GM19372 (cell line): ENCODE results near the gene ABRAXAS1.

ENCODE experiments used
- ATAC-seq: cut with Tn5 transposase; IDR thresholded peaks from one replicate; pipeline ENCODE4 v1.9.1; 2021; ENCODE audit warnings: mild to moderate bottlenecking, low read depth, moderate library complexity; ENCODE audit not compliant: unreplicated experiment

ABRAXAS1 gene

GRCh38 chr4:83455281-83456183 is 29.4 kb downstream of the ABRAXAS1 start, which contains the start of the genes HELQ and MRPS18C:
Gene HELQ, minus strand, starts transcription at chr4:83455823. Its CDS starts 130 bp downstream, at chr4:83455693.
Gene MRPS18C, plus strand, starts transcription at chr4:83456058. Its CDS starts 20 bp downstream, at chr4:83456078.
- ATAC-seq, result peak; percentile 94

DNA sequence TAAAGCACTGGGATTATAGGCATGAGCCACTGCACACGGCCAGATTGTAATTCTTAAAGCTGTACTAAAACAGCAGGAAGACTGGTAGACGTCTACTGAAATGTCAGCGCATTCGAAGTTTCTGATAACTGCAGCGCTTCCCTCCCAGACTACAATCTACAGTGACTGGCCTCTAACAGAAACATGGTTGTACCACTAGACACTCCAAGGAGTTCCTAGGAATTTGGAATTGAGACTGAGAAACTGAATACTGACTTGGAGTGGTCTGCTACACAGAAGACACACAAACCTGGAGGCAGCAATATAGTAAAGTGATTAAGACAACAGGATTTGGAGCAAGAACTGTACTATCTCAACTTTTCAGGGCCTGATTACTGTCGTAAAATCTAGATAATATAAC is 30.2 kb downstream of the ABRAXAS1 start:
- no peak for ATAC-seq

DNA sequence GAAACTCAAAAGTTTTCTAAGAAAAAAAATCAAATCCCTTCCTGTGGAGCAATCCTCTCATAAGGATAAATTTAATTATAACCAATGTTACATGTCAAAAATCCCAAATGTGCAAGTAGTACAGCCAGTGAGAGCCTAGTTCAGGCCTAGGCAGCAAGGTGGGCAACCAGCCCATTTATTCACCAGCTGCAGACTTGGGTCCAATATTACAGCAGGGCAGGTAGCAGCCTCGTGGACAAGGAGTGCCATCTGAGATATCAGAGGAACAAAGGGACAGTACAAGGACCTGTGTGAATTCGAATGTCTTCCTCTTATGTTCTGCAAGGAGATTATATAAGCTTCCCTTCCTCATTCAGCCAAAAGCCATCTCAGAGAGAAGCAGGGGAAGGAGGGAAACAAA is 35.9 kb downstream of the ABRAXAS1 start:
- no peak for ATAC-seq

- no peak for ATAC-seq
Measured at GRCh38 chr4:83440899-83441298, 44.0 kb downstream of the ABRAXAS1 start.

DNA sequence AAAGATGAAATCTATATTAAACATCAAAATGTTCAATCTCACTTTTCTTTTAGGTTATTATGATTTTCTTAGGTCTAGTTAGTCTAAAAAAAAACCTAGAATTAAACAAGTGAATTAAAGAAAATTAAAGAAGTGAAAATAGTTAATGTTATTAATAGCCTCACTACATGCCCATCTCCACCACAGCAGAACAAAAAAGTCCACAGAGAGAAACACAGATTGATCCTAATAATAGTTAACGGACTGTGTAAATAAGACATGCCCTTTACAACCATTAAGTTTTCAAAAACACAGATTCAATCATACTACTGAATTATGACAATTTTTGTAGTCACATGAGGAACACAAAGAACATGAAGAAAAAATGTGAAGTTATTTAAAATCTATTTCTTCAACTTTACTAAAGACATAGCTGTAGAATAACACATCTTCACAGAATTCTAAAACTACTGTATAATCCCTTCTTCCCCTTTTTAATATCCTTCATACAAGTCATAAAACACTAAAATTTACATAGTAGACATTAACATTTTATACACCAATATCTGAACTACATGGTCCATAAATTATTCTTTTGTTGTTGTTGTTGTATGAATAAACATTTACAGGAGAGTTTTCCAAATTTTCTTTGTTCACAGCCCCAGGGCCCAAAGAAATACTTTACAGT is 44.6 kb downstream of the ABRAXAS1 start:
- no peak for ATAC-seq

DNA sequence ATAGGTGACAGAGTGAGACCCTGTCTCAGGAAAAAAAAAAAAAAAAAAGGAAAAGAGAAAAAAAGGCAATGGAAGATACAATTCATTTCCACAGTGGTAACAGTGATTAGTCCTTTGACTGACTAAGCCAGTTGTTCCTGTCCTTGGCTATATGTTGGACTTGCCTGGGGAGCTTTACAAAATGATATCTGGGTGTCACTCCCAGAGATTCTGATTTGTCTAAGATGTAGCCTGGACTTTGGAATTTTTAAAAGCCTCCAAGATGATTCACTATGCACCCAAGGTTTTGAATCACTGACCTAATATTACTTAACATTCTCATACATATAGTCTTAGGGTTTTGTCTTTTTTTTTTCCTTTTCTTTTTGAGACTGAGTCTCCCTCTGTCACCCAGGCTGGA is 46.2 kb downstream of the ABRAXAS1 start:
- no peak for ATAC-seq

DNA sequence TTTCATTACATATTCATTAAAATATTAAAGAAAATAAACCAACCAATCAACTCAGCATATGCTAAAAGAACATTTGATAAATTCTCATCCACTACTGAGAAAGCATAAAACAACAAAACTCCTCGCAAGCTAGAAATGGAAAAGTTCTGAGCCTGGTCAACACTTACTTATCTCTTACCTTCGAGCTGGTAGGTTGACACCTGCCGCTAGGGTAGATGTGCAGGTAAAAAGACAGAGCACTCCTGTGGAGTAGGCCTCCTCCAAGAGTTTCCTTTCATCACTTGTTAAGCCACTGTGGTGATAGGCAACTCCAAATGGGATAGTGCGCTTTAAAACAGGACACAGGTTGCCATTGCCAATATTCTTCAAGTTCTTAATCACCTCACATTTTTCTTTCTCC is 48.2 kb downstream of the ABRAXAS1 start:
- ATAC-seq, result no peak

GRCh38 chr4:83431200-83431599 is 53.7 kb downstream of the ABRAXAS1 start:
- no peak for ATAC-seq

- ATAC-seq, result no peak
Measured at GRCh38 chr4:83418211-83418610, 66.7 kb downstream of the ABRAXAS1 start.

- no peak for ATAC-seq
Measured at GRCh38 chr4:83417566-83417965, 67.3 kb downstream of the ABRAXAS1 start.

DNA sequence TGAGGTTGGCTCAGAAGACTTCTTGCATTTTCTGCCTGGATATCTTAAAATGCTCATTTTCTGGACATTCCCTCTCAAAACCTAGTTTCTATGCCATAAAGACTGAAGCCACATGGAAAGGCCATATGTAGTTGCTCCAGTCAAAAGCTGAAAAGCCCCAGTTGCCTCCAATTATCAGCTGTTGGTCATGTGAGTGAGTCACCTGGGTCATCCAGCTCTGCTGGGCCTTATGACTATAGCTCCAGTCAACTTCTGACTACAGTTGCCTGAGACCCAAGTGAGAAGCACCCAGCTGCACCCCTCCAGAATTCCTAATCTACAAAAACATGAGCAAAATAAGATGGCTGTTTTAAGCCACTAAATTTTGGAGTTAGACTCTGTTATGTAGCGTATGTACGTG is 71.2 kb downstream of the ABRAXAS1 start:
- ATAC-seq, result no peak
